CD4-positive, alpha-beta T cell (primary cell): Measurements from ENCODE around the gene NKX2-2. TPM values are rescaled to one million over a fixed set of nuclear protein-coding genes. Genes with fewer than 3 reads are reported as not detected.
A peak's percentile ranks its signal among the peaks of the same experiment; 100 is the strongest.

Source experiments
- ATAC-seq: fragments of 200-7000 bp; cut with Tn5 transposase; one replicate; pipeline ENCODE4 v1.10.0; 2022; ENCODE audit warnings: mild to moderate bottlenecking; ENCODE audit not compliant: poor library complexity
- CTCF ChIA-PET: fragments of 350-600 bp; sonication (Branson Sonifier 250); formaldehyde crosslinking; loops from one replicate; lab custom pipeline; 2021; ENCODE audit warnings: antibody characterized with exemption, inconsistent platforms; lab: Charles Lee
- POLR2A ChIA-PET: fragments of 350-600 bp; sonication (Branson Sonifier 250); formaldehyde crosslinking; loops from one replicate; lab custom pipeline; 2021; ENCODE audit warnings: antibody characterized with exemption, inconsistent platforms; lab: Charles Lee
- DNase-seq, 14 experiments: peaks; one replicate each; pipeline ENCODE4 v3.0.0-alpha.2; 2013 to 2020; ENCODE audit warnings: mixed read lengths in 2 of 14
- H3K27ac ChIP-seq, 2 donors: one replicate each; pipeline versions ENCODE4 v1.5.1 to v1.7.0; 2013; ENCODE audit warnings: low read length in 2 of 2, low read depth in 1 of 2, mild to moderate bottlenecking in 1 of 2
- H3K27me3 ChIP-seq, 2 experiments: 1 replicate in 1 of 2; 2 replicates in 1 of 2; pipeline versions ENCODE4 v1.6.1 to v1.7.0; 2013; ENCODE audit warnings: low read length in 2 of 2, control low read depth in 1 of 2, mild to moderate bottlenecking in 1 of 2, moderate library complexity in 1 of 2; ENCODE audit not compliant: insufficient read depth in 2 of 2, control insufficient read depth in 1 of 2
- H3K36me3 ChIP-seq: one replicate; pipeline ENCODE4 v1.6.1; 2013; ENCODE audit warnings: low read length, control low read depth; ENCODE audit not compliant: insufficient read depth
- H3K4me1 ChIP-seq: one replicate; pipeline ENCODE4 v1.6.1; 2013; ENCODE audit warnings: low read length, control low read depth; ENCODE audit not compliant: insufficient read depth
- H3K4me3 ChIP-seq: one replicate; pipeline ENCODE4 v1.5.1; 2013; ENCODE audit warnings: mild to moderate bottlenecking, low read length, moderate library complexity
- H3K9me3 ChIP-seq, 2 experiments: 1 replicate in 1 of 2; 2 replicates in 1 of 2; pipeline versions ENCODE4 v1.6.1 to v1.7.0; 2013; ENCODE audit warnings: low read length in 2 of 2, mild to moderate bottlenecking in 2 of 2, control low read depth in 1 of 2, moderate library complexity in 1 of 2; ENCODE audit not compliant: control insufficient read depth in 1 of 2, insufficient read depth in 1 of 2
- H3K27ac Mint-ChIP-seq: one replicate; pipeline ENCODE4 v1.8.0; 2020; ENCODE audit warnings: mixed read lengths
- H3K27me3 Mint-ChIP-seq: one replicate; pipeline ENCODE4 v1.8.0; 2021; ENCODE audit warnings: mixed read lengths
- H3K36me3 Mint-ChIP-seq: one replicate; pipeline ENCODE4 v1.8.0; 2021; ENCODE audit warnings: low read depth, mixed read lengths
- H3K4me1 Mint-ChIP-seq: one replicate; pipeline ENCODE4 v1.8.0; 2021; ENCODE audit warnings: low read depth, mixed read lengths
- H3K4me3 Mint-ChIP-seq: one replicate; pipeline ENCODE4 v1.8.0; 2020; ENCODE audit warnings: mild to moderate bottlenecking, mixed read lengths
- H3K9me3 Mint-ChIP-seq: one replicate; pipeline ENCODE4 v1.8.0; 2020; ENCODE audit warnings: mixed read lengths
- intact Hi-C, 2 experiments: fragments of 100-400 bp; cut with DNase I in 1 of 2; cut with micrococcal nuclease in 1 of 2; formaldehyde crosslinking; loops; one replicate each; pipeline versions ENCODE4 v1.15.1 to v1.9.0; 2023 to 2025; cut with DNase I, micrococcal nuclease
- total RNA-seq, 174 experiments: library from RNA in 2 of 174; stranded (reverse) in 2 of 174; gene quantifications; one replicate each; pipeline ENCODE4 v1.2.3 and lab custom pipeline; 2021 to 2026
- TF ChIP-seq, protein P1 (sequence below): fragments of 200-600 bp; IDR thresholded peaks from one replicate; pipeline ENCODE4 v1.8.0; 2022; ENCODE audit warnings: antibody characterized with exemption, mild to moderate bottlenecking

Gene NKX2-2
- total RNA-seq, 2 experiments from 2014 or later: not detected

DNA sequence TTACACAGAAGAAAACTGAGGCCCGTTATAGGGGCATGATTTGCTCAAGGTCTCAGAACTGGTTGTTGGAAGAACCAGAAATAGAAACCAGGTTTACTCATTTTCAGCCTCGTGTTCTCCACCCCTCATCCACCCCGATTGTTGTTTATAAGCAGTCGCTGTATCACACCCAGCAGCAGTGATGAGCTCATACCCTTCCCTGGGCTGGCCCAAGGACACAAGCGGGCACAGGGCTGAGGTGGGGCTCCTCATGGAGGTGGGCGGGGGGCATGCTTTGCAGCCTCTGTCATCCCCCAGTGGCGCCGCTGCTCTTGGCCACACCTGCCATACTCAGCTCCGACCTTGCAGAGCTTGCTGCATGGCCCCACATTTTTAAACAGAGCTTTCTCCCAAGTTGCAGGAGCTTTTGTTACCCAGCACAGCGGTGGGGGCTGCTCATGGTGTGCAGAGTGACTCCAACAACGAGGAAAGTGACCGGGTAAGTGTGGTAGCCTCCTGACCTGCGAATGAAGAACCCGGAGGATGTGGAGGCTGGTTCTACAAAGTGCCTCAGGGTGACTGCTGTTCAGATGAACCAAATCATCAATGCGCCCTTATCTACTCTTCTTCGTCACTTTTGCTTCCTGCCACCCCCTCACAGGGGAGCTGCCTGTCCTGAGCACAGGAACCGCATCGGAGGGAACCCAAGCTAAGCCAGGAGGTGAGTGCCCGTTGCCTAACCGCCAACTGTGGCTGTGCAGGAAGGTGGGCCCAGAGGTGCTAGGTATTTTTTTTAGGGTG, 43.6 kb upstream of the NKX2-2 start:
- ATAC-seq: peak; percentile 75
- H3K36me3 Mint-ChIP-seq: no peaks in the 10 kb centered on the region
- Histone ChIP-seq H3K36me3 (no peaks in the 10 kb centered on the region), H3K4me1 (peaks cover 34% of the 10 kb centered on the region), H3K4me3 (peak overlapping the region; percentile 47), H3K27me3 (no peaks in the 10 kb centered on the region), H3K27ac (peak overlapping the region in 1 of 2 donors; percentile 22), H3K9me3 (peaks cover 0 to 1% of the 10 kb centered on the region in 2 experiments)
- ChIA-PET CTCF (interaction anchor here (1.0 to 1.7 kb wide), 4 partner anchors 14 to 28 kb away, joined by 3 to 8 read pairs (median 7); no protein-coding TSS in a partner anchor), POLR2A (interaction anchor here (1.1 to 3.2 kb wide), 4 partner anchors 8 to 16 kb away, joined by 5 to 24 read pairs (median 6); no protein-coding TSS in a partner anchor)
- H3K4me3 Mint-ChIP-seq: peak overlapping the region; percentile 84
- H3K9me3 Mint-ChIP-seq: no peaks in the 10 kb centered on the region
- TF ChIP-seq, protein P1, sequence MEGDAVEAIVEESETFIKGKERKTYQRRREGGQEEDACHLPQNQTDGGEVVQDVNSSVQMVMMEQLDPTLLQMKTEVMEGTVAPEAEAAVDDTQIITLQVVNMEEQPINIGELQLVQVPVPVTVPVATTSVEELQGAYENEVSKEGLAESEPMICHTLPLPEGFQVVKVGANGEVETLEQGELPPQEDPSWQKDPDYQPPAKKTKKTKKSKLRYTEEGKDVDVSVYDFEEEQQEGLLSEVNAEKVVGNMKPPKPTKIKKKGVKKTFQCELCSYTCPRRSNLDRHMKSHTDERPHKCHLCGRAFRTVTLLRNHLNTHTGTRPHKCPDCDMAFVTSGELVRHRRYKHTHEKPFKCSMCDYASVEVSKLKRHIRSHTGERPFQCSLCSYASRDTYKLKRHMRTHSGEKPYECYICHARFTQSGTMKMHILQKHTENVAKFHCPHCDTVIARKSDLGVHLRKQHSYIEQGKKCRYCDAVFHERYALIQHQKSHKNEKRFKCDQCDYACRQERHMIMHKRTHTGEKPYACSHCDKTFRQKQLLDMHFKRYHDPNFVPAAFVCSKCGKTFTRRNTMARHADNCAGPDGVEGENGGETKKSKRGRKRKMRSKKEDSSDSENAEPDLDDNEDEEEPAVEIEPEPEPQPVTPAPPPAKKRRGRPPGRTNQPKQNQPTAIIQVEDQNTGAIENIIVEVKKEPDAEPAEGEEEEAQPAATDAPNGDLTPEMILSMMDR: no peak
- DNase-seq: peak in 13 of 14 experiments; percentile 7 to 73 (median 40)
- H3K4me1 Mint-ChIP-seq: peaks cover 52% of the 10 kb centered on the region
- intact Hi-C loops: no loop called here
- peaks cover 11% of the 10 kb centered on the region for H3K27me3 Mint-ChIP-seq
- H3K27ac Mint-ChIP-seq: peak overlapping the region; percentile 84

DNA sequence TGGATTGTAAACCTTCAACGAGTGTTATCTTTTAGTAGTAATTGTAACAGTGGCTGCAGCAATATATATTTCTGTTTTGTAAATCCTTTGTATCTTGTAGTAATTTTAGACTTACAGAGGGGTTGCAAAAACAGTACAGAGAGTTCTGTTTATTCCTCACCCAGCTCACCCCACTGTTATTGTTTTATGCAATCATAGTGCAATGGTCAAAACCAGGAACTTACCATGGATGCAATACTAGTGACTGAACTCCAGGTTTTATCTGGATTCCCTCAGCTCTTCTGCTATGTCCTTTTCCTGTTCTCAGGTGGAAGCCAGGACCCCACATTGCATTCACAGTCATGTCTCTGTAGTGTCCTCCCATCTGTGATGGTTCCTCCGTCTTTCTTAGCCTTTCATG, 42.5 kb upstream of the NKX2-2 start:
- H3K9me3 Mint-ChIP-seq: no peaks in the 10 kb centered on the region
- H3K27me3 Mint-ChIP-seq: peaks cover 5% of the 10 kb centered on the region
- TF ChIP-seq, protein P1: no peak
- H3K36me3 ChIP-seq: no peaks in the 10 kb centered on the region
- peak overlapping the region; percentile 31 for H3K4me3 Mint-ChIP-seq
- H3K27me3 ChIP-seq: no peaks in the 10 kb centered on the region
- ChIA-PET POLR2A (interaction anchor here (2.2 to 3.2 kb wide), 2 partner anchors 7 to 15 kb away, joined by 5 to 24 read pairs; no protein-coding TSS in a partner anchor), CTCF (interaction anchor here (1.6 kb wide), 1 partner anchor 15 kb away, joined by 6 read pairs; no protein-coding TSS in a partner anchor)
- H3K27ac ChIP-seq: peak overlapping the region in 1 of 2 donors; percentile 22
- no peaks in the 10 kb centered on the region for H3K36me3 Mint-ChIP-seq
- H3K4me1 Mint-ChIP-seq: peaks cover 52% of the 10 kb centered on the region
- H3K27ac Mint-ChIP-seq: peak overlapping the region; percentile 84
- H3K4me3 ChIP-seq: no peak overlapping the region
- peaks cover 34% of the 10 kb centered on the region for H3K4me1 ChIP-seq
- ATAC-seq (no peak), DNase-seq (no peak)
- intact Hi-C loops: no loop called here
- no peaks in the 10 kb centered on the region for H3K9me3 ChIP-seq

- Histone ChIP-seq H3K27ac (no peak overlapping the region), H3K36me3 (no peaks in the 10 kb centered on the region), H3K27me3 (no peaks in the 10 kb centered on the region), H3K4me3 (no peak overlapping the region), H3K4me1 (peaks cover 34% of the 10 kb centered on the region), H3K9me3 (no peaks in the 10 kb centered on the region)
- H3K27me3 Mint-ChIP-seq: peaks cover 5% of the 10 kb centered on the region
- peaks cover 52% of the 10 kb centered on the region for H3K4me1 Mint-ChIP-seq
- ChIA-PET CTCF (interaction anchor here (1.6 kb wide), 1 partner anchor 16 kb away, joined by 6 read pairs; no protein-coding TSS in a partner anchor), POLR2A (no interaction called here)
- H3K4me3 Mint-ChIP-seq: no peak overlapping the region
- no peaks in the 10 kb centered on the region for H3K9me3 Mint-ChIP-seq
- H3K27ac Mint-ChIP-seq: peak overlapping the region; percentile 84
- intact Hi-C loops: no loop called here
- no peak for DNase-seq
- ATAC-seq: no peak
- no peaks in the 10 kb centered on the region for H3K36me3 Mint-ChIP-seq
- TF ChIP-seq, protein P1: no peak
These were observed 41.7 kb upstream of the NKX2-2 start for GRCh38 chr20:21555470-21556120.
